GM19035 (cell line): ENCODE results near the gene LIN28B.
A peak's percentile ranks its signal among the peaks of the same experiment; 100 is the strongest.
"Not testable (repeated sequence)": the region's sequence is repeated elsewhere in the genome, so short reads cannot be mapped to it uniquely, and the experiment has no call there.

Experiments
- ATAC-seq: cut with Tn5 transposase; IDR thresholded peaks from one replicate; pipeline ENCODE4 v1.9.1; 2021; ENCODE audit not compliant: unreplicated experiment

The LIN28B gene

DNA sequence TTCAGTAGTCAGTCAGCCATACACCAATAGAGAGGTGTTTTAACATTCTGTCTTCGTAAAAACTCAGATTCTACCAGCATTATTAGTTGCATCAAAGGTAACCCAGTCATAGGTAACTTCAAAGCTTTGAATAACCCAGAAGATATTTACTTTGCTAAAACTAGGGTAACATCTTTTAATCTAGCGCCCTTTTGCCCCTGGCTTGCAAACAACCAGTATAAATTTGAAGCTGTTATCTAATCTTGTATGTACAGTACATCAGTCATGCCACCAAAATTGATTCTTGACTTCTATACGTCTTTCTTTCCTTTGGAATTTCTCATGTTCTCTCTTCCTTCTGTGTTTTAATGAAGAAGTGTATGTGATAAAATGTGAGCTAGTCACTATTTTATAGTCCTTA, 109.3 kb downstream of the LIN28B start:
- no peak for ATAC-seq

- ATAC-seq, result no peak
Observed at GRCh38 chr6:105066836-105067235, 109.9 kb downstream of the LIN28B start.

- ATAC-seq, result no peak
Observed at GRCh38 chr6:105067329-105067728, 110.4 kb downstream of the LIN28B start.

DNA sequence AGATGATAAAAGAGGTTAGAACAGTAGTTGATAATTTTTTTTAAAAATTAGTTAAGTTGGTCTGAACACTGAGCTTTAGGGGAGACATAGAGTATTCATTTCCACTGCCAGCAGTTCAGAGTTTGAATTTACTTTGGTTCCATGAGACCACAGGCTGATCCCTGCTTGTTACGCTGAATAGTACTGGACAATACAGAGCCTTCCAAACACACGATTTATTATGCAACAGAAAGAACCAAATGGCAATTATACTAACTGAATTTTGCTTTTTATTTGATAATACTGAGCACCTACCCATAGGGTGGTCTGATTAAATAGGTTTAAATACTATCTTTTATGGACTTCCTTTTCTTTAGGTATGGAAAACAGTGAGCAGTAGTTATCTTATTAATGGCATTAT, 111.5 kb downstream of the LIN28B start:
- ATAC-seq, result no peak

- no peak for ATAC-seq
Observed at GRCh38 chr6:105069821-105070445, 113.0 kb downstream of the LIN28B start.

DNA sequence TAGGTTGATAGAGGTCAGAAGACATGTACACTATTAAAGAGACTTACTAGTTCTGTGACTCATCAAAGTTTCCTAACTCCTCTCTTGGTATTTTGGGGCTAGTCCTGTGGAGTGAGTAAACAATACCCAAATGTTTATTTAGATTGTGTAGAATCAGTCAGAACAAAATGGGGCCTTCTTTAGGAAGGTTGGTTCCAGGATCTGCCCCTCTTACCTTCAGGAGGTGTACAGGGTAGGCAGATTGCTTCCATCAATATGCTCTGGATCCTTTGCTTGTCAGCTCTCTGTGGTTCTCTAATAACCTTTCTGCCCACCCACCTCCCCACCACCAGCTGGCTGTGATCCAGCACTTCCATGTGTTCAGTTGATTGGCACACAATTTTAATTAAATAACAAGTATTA, 115.9 kb downstream of the LIN28B start:
- no peak for ATAC-seq

DNA sequence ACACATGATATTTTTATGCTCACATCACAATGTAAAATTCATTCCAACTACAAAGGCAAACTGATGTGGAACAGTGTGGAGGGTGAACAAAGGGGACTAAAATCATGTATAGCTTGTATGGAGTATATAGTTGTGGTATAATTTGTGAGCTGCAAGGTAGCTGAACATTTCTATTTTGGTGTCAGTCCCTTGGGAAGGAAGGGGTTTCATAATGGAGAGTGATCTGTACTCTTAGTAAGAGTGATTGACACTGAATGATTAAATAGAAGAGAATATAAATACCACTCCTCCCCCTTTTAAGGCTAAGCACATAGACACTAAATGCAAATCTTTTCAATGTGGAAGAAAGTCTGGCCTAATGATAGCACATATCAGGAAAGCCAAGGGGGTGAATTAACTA, 118.3 kb downstream of the LIN28B start:
- ATAC-seq, result no peak

- ATAC-seq, result not testable (repeated sequence)
Observed at GRCh38 chr6:105076418-105076817, 119.5 kb downstream of the LIN28B start.

DNA sequence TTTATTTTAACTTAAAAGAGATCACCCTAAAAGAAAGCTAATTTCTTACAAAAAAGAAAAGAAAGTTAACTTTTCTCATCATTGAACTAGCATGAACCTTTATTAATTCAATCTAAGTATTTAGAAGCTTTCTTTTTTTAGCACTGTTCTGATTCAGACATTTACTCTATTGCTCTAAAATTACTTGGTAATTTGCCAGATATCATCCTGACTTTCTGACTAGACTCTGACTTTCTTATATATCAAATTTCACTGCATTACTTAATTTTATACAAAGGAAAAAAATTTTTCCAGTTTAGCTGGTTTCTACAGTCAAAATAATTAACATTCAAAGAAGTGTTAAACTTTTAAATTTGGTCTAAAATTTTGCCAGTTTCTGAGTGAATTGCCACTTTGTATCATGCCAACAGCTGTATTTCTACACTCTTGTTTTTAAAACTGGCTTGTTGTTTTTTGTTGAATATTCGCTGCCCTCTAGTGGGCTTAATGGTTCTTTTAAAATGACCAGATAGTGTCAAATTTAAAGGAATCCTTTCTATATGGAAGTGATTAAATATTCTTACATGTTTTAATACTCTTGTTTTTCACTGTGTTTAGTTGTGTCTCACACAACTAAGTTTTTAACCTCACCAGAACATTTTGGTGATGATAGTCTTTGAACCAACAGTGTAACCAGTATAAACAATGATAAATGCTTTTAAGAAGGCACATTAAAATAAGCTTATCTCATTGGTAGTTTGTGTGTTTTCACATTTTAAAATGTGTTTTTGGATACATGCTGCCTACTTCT, 120.9 kb downstream of the LIN28B start:
- ATAC-seq, result no peak

DNA sequence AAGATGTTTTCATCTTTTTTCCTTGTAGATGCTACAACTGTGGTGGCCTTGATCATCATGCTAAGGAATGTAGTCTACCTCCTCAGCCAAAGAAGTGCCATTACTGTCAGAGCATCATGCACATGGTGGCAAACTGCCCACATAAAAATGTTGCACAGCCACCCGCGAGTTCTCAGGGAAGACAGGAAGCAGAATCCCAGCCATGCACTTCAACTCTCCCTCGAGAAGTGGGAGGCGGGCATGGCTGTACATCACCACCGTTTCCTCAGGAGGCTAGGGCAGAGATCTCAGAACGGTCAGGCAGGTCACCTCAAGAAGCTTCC, 121.4 kb downstream of the LIN28B start:
- ATAC-seq, result no peak

DNA sequence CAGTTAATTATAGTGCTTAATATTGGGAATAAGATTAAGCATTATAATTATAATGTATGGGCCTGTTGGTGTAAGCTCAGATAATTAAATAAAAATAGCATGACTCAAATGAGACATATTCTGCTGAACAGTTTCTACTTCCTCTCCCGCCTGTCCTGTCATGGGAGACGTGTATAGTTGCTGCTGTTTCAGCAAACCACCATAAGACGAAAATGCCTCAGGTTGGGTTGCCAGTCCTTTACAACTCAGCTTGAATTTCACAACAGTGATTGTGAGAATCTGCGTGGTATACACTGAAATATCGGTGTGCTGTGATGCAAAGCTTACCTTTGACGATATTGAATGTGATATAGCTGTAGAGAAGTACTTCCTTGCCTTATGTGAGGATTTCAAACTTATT, 123.4 kb downstream of the LIN28B start:
- ATAC-seq, result no peak

DNA sequence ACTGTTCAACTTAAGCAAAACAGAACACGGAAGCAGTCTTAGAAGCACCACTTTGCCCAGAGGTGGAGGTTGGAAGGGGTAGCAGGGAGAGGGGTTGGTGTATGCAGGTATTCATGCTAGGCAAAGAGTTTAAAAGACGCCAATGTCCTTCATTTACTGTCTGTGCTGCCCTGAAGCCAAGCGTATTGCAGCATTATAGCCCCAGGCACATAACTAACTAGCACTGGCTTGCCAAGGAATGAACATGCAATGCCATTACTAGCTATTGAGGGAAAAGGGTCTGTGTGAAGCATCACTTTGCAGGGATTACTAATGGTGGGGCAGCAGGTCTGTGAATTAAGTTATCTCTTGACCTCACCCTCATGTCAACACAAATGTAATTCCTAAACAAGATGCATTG, 124.8 kb downstream of the LIN28B start:
- not testable (repeated sequence) for ATAC-seq

GRCh38 chr6:105087571-105088211, 130.8 kb downstream of the LIN28B start:
- peak; percentile 77 for ATAC-seq

- ATAC-seq, result no peak
Observed at GRCh38 chr6:105091140-105091829, 134.4 kb downstream of the LIN28B start.

GRCh38 chr6:105094133-105094640, 137.3 kb downstream of the LIN28B start:
- no peak for ATAC-seq

DNA sequence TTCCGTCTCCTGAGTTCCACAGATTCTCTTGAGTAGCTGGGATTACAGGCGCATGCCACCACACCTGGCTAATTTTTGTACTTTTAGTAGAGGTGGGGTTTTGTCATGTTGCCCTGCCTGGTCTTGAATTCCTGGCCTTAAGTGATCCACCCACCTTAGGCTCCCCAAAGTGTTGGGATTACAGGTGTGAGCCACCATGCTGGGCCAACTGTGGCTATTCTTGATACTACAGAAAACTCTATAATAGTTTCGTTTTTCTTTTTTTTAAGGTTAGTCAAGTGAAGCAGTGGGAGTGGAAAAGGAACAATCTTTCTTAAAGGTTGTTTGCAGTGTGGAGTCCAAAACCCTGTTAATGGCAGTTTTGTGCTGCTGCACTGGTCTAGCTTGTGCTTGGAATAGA, 138.2 kb downstream of the LIN28B start:
- no peak for ATAC-seq

- no peak for ATAC-seq
Observed at GRCh38 chr6:105097288-105097687, 140.4 kb downstream of the LIN28B start.

DNA sequence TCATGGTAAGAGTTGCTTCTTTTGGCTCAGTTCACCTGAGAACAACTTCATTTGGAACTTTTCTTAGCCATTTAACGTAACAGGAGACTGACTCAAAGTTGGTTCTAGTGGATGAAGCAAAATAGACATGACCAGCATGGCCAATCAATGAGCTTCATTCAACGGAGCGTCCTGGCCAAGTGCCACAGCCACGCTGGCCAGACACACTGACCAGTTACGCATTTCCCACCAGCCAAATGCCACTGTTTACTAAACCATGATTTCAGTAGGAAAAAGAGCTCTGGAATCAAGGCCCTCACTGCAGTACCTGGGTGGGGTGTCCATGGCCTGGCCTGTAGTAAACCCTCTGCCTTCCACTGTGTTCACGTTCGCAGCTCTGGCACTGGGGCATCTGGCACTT, 142.5 kb downstream of the LIN28B start:
- no peak for ATAC-seq

- ATAC-seq, result no peak
Observed at GRCh38 chr6:105102186-105102585, 145.3 kb downstream of the LIN28B start.

- ATAC-seq, result no peak
Observed at GRCh38 chr6:105105094-105105493, 148.2 kb downstream of the LIN28B start.

- no peak for ATAC-seq
Observed at GRCh38 chr6:105106260-105106659, 149.4 kb downstream of the LIN28B start.

DNA sequence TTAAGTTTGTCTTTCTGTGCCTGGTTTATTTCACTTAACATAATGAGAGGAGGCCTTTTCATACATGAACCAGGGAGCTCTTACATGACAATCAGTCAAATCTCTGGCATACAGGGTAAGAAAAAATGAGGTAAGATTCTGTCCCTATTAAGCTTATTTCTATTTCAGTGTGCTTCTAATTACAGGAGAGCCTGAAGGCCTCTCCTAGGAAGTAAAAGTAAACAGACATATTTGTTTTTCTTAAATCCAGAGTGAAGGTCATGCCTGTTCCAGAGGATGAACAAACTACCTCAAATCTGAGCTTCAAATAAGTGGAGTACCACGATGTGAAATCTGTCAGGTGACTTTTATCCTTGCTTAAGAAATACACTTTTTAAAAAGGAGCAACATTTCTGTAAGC, 150.3 kb downstream of the LIN28B start:
- no peak for ATAC-seq
